Retina (tissue), 1 donor: ENCODE data around the gene DNAJB4.
"Not testable (repeated sequence)": the region's sequence is repeated elsewhere in the genome, so short reads cannot be mapped to it uniquely, and the experiment has no call there.

ENCODE experiments used
- DNase-seq: peaks from one replicate; pipeline ENCODE4 v3.0.0-alpha.2; 2016

The DNAJB4 gene

GRCh38 chr1:77991638-77992037 is 13.1 kb upstream of the DNAJB4 start:
- no peak for DNase-seq

GRCh38 chr1:77994117-77994705 is 10.5 kb upstream of the DNAJB4 start:
- no peak for DNase-seq

GRCh38 chr1:77996734-77997133 is 8.0 kb upstream of the DNAJB4 start:
- DNase-seq = no peak

GRCh38 chr1:78000536-78000935 is 4.2 kb upstream of the DNAJB4 start:
- DNase-seq = not testable (repeated sequence)

GRCh38 chr1:78003070-78003746 is 1.5 kb upstream of the DNAJB4 start:
- no peak for DNase-seq

- peak; percentile 3 for DNase-seq
These were observed 639 bp upstream of the DNAJB4 start for GRCh38 chr1:78003882-78004718.

DNA sequence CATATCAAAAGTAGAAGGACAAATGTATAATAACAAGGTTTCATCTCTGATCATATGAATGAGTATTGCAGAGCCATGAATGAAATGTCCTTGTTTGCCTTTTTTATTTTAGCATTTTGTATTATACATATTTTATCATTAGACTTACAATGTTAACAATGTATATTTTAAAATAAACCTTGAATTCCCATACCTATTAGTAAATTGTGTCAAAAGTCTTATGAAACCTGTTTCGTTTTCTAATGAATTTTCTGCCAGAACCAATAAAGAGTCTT is 646 bp downstream of the DNAJB4 start:
- DNase-seq = no peak

- DNase-seq = peak; percentile 8
These were observed 1.0 kb downstream of the DNAJB4 start for GRCh38 chr1:78005755-78006154.

DNA sequence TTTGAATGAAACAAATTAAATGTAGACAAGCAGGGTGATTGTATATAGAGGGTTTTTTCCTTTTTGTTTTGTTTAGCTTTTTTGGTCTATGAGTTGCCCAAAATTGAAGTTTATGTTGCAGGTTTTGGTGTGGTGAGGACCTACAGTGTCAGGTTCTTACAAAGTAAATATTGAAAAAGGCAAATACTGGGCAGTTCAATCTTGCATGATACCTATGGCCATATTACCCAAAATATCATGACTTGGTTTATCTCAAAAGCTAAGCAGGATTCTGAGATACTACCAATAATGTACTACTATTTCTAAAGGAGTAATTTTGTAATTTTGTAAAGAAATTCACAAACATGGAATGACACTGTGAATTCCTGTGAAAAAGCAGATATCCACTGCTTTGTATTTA is 1.8 kb downstream of the DNAJB4 start:
- no peak for DNase-seq

GRCh38 chr1:78007677-78008341 is 3.1 kb downstream of the DNAJB4 start:
- DNase-seq = no peak

- no peak for DNase-seq
These were observed 4.5 kb downstream of the DNAJB4 start for GRCh38 chr1:78009276-78009675.

- no peak for DNase-seq
These were observed 5.1 kb downstream of the DNAJB4 start for GRCh38 chr1:78009836-78010235.

GRCh38 chr1:78011050-78011449 is 6.3 kb downstream of the DNAJB4 start:
- DNase-seq = no peak

GRCh38 chr1:78015148-78015547 is 10.4 kb downstream of the DNAJB4 start:
- no peak for DNase-seq

DNA sequence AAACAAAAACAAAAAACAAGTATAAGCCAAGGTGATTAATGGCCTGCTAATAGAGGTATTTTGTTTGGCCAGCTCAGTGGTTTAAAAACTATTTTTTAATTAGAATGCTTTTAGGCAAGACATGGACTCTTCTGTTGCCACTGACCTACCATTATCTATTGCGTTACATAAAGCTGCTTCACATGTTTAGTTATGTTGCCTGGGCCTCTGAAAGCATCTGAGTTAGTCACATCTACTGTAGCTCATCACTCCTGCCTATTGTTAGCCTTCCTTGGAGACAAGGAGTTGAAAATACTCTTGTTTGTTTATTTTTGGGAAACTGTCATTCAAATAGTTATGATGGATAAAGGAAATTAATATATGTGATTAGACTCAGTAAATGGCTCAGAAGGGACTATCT is 14.3 kb downstream of the DNAJB4 start:
- DNase-seq = no peak

- DNase-seq = not testable (repeated sequence)
These were observed 16.4 kb downstream of the DNAJB4 start for GRCh38 chr1:78021134-78021533.

DNA sequence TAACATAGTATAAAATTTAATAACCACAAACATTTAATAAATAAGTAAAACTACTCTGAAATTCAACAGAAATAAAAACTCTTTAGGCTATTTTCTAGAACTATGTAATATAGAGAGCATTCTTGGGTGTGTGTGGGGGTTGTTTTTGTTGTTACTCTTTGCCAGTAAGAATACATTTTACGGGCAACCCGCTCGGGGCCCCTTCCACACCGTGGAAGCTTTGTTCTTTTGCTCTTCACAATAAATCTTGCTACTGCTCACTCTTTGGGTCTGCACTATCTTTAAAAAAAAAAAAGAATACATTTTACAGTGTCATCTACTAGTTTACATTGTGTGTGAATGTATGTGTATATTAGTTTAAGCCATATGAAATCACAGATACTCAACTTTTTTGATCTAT is 25.1 kb downstream of the DNAJB4 start:
- no peak for DNase-seq

- no peak for DNase-seq
These were observed 28.5 kb downstream of the DNAJB4 start for GRCh38 chr1:78032996-78033796.

DNA sequence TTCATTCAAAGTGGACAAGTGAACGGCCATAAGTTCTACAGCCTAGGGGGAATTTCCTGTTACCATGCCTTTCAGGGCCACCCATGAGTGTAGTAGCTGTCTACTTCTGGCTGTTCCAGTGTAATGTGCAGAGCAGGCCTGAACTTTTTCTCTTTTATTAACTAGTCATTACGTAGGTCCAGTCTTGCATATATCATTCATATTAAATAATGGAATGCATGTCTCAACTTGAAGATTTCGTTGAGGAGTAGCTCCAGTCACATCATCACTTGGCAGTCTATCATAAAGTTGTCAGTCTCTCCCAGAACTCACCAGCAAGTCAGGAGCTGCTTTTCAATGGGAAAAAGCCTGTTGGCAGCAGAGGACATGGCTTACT is 29.0 kb downstream of the DNAJB4 start:
- DNase-seq = no peak

DNA sequence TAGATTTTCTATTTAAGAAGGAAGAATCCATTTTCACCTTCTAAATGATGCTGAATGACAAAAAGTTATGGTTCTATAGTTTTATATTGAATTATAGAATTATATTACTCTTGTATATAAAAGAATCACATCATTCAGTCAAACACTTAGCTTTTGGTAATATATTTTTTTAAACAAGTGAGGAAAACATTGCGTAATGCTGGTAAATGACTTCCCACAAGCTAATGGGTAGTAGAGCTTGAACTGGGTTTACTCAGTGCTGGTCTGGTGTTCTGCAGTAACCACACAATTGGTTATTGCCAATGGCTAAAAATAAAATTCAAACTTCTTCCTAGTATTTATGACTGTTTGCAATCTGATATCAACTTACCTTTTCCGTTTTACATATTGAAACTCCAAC is 30.4 kb downstream of the DNAJB4 start:
- DNase-seq = no peak

DNA sequence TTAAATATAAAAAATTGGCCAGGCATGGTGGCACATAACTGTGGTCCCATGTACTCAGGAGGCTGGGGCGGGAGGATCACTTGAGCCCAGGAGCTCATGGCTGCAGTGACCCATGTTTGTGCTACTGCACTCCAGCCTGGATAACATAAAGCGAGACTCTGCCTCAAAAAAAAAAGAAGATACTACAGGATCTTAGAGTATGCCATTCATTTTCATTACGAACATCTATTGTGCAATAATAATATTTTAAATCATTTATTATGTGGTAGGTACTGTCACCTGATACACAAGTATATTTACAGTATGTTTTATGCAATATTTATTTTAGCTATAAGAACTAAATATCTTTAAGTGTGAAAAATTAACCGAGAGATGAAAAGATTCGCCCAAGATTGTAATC is 31.7 kb downstream of the DNAJB4 start:
- no peak for DNase-seq

- no peak for DNase-seq
These were observed 33.3 kb downstream of the DNAJB4 start for GRCh38 chr1:78038071-78038470.

- DNase-seq = no peak
These were observed 33.8 kb downstream of the DNAJB4 start for GRCh38 chr1:78038491-78038939.
